ENCODE data around the gene ABCC8.

- TF ChIP-seq CTCF (conservative IDR thresholded peaks at IDR 0.05 in 1 of 2, IDR thresholded peaks at IDR 0.05 in 1 of 2; ENCODE audit: extremely low read depth in 1 of 2, insufficient read depth in 1 of 2, low read depth in 1 of 2, low read length in 2 of 2) (no peak), EZH2 (IDR thresholded peaks at IDR 0.05; ENCODE audit: borderline replicate concordance, low read length) (no peak)
These were observed 68.6 kb downstream of the ABCC8 start for GRCh38 chr11:17408026-17408425.

Measured in mammary epithelial cell (primary cell).